Common myeloid progenitor, CD34-positive (primary cell): ENCODE data around the gene TFDP2.

ENCODE experiments used
- CTCF ChIA-PET: fragments of 350-600 bp; sonication (Branson Sonifier 250); formaldehyde crosslinking; loops from one replicate; lab custom pipeline; 2021; ENCODE audit warnings: antibody characterized with exemption; lab: Charles Lee
- POLR2A ChIA-PET: fragments of 350-600 bp; sonication (Branson Sonifier 250); formaldehyde crosslinking; loops from one replicate; lab custom pipeline; 2021; ENCODE audit warnings: antibody characterized with exemption; lab: Charles Lee
- DNase-seq, 3 donors: peaks; one replicate each; pipeline versions ENCODE4 v3.0.0 to v3.0.0-alpha.2; 2013
- H3K27ac ChIP-seq, 2 experiments: 1 replicate in 1 of 2; 2 replicates in 1 of 2; pipeline ENCODE4 v1.7.0; 2013; ENCODE audit warnings: inconsistent platforms in 2 of 2, low read length in 2 of 2, mild to moderate bottlenecking in 2 of 2, low read depth in 1 of 2, moderate library complexity in 1 of 2; ENCODE audit not compliant: severe bottlenecking in 2 of 2, insufficient read depth in 1 of 2, poor library complexity in 1 of 2
- H3K27me3 ChIP-seq, 5 experiments: replicated peaks in 2 of 5; 1 replicate in 3 of 5; 2 replicates in 2 of 5; pipeline versions ENCODE4 v1.6.1 to v1.7.0; 2013; ENCODE audit warnings: low read length in 4 of 5, mild to moderate bottlenecking in 2 of 5, moderate library complexity in 2 of 5, inconsistent platforms in 1 of 5; ENCODE audit not compliant: insufficient read depth in 5 of 5, control insufficient read depth in 4 of 5
- H3K36me3 ChIP-seq, 4 experiments: 1 replicate in 2 of 4; 2 replicates in 2 of 4; pipeline versions ENCODE4 v1.6.1 to v1.7.0; 2013; ENCODE audit warnings: low read length in 3 of 4, control low read depth in 1 of 4, mild to moderate bottlenecking in 1 of 4; ENCODE audit not compliant: control insufficient read depth in 4 of 4, insufficient read depth in 4 of 4
- H3K4me1 ChIP-seq, 4 experiments: 1 replicate in 3 of 4; 2 replicates in 1 of 4; pipeline versions ENCODE4 v1.6.1 to v1.7.1; 2013; ENCODE audit warnings: low read length in 3 of 4, mild to moderate bottlenecking in 3 of 4, control low read depth in 1 of 4, inconsistent platforms in 1 of 4, moderate library complexity in 1 of 4; ENCODE audit not compliant: control insufficient read depth in 4 of 4, insufficient read depth in 4 of 4; ENCODE audit errors: control extremely low read depth in 1 of 4
- H3K4me3 ChIP-seq, 7 experiments: 1 replicate in 4 of 7; 2 replicates in 3 of 7; pipeline versions ENCODE4 v1.5.1 to v1.7.0; 2013; ENCODE audit warnings: mild to moderate bottlenecking in 7 of 7, low read length in 6 of 7, moderate library complexity in 6 of 7, inconsistent platforms in 2 of 7, low read depth in 2 of 7, control low read depth in 1 of 7; ENCODE audit not compliant: insufficient read depth in 4 of 7, control insufficient read depth in 1 of 7; ENCODE audit errors: extremely low read depth in 1 of 7
- H3K9me3 ChIP-seq, 5 experiments: 1 replicate in 4 of 5; 2 replicates in 1 of 5; pipeline versions ENCODE4 v1.6.1 to v1.7.1; 2013; ENCODE audit warnings: low read length in 4 of 5, mild to moderate bottlenecking in 2 of 5, inconsistent platforms in 1 of 5, low read depth in 1 of 5, moderate library complexity in 1 of 5; ENCODE audit not compliant: control insufficient read depth in 4 of 5, insufficient read depth in 2 of 5; ENCODE audit errors: control extremely low read depth in 1 of 5
- WGBS: methylation state at CpG from one replicate; pipeline ENCODE4 v1.1.5; 2013; ENCODE audit not compliant: insufficient coverage; 5-methylcytosine and 5-hydroxymethylcytosine counted together

TFDP2 gene

GRCh38 chr3:141955175-141955574, 194.2 kb downstream of the TFDP2 start:
- POLR2A ChIA-PET = no interaction called here
- Histone ChIP-seq H3K36me3 (peaks cover 22 to 60% (median 44%) of the 10 kb centered on the region in 4 experiments), H3K9me3 (no peaks in the 10 kb centered on the region), H3K27me3 (no peaks in the 10 kb centered on the region), H3K27ac (peak overlapping the region in 1 of 2 experiments; percentile 46), H3K4me1 (peaks cover 0 to 9% (median 4%) of the 10 kb centered on the region in 4 experiments), H3K4me3 (peak overlapping the region in 2 of 7 experiments; percentile 8 to 44)
- CTCF ChIA-PET = interaction anchor here (0.7 to 2.0 kb wide), 3 partner anchors 10 to 43 kb away, joined by 3 to 5 read pairs (median 4); no protein-coding TSS in a partner anchor
- WGBS = 9% methylated on average over 3 of the region's 6 CpGs
- peak in 2 of 3 donors; percentile 39 to 50 for DNase-seq

- POLR2A ChIA-PET = no interaction called here
- Histone ChIP-seq H3K9me3 (no peaks in the 10 kb centered on the region), H3K36me3 (peaks cover 12 to 57% (median 36%) of the 10 kb centered on the region in 4 experiments), H3K4me3 (no peak overlapping the region), H3K4me1 (peaks cover 0 to 9% (median 4%) of the 10 kb centered on the region in 4 experiments), H3K27ac (no peak overlapping the region), H3K27me3 (no peaks in the 10 kb centered on the region)
- WGBS = 83% methylated on average over 1 of the region's 2 CpGs
- CTCF ChIA-PET = interaction anchor here (0.8 kb wide), 1 partner anchor 9 kb away, joined by 4 read pairs; no protein-coding TSS in a partner anchor
- DNase-seq = no peak
These were observed 196.7 kb downstream of the TFDP2 start for GRCh38 chr3:141952611-141953010.

DNA sequence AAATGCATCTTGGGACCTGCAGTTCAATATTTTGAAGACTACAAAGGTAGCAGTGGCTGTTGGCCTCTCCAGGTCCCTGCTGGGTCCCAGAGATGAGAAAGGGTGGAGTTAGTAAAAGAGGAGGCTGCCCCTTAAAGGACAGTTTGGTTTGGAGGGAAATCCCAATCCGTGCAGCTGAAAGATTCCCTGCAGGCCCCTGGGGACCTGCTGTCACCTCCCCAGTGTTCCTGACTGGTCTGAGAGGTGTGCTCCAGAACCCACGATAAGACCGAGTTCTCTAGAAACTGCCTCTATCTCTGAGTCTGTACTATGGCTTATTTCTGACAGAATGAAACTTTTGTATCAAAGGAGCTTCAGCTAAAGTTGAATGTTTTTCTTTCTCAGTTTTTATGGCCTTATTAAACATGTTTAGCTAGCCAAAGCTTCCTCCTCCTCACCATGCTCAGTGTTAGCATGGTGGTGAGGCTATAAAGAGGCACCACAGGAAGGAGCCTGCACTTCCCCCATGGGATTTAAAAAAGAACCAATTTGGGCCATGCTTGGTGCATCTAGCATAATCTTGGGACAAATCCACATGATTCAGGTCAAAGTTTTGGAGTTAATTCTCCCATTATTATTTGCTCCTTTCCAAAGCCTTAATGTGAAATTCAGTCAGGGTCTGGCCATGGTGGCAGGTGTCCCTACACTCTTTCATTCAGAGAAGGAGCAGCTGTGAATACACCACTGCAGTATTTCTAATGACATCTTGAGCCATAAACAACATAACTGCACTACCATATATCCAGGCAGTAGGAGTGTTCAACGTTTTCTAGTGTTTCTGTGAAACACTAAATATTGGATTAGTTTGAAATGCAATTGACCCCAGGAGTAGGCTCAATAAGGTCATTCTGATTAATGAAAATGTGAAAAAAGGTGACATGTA, 198.5 kb downstream of the TFDP2 start:
- DNase-seq = no peak
- Histone ChIP-seq H3K4me3 (no peak overlapping the region), H3K9me3 (no peaks in the 10 kb centered on the region), H3K27ac (no peak overlapping the region), H3K27me3 (no peaks in the 10 kb centered on the region), H3K4me1 (peaks cover 0 to 6% (median 4%) of the 10 kb centered on the region in 4 experiments), H3K36me3 (peaks cover 8 to 57% (median 31%) of the 10 kb centered on the region in 4 experiments)
- CTCF ChIA-PET = interaction anchor here (0.6 to 1.7 kb wide), 3 partner anchors 8 to 20 kb away, joined by 3 to 5 read pairs (median 3); no protein-coding TSS in a partner anchor
- WGBS = 96% methylated on average over 4 of the region's 4 CpGs
- POLR2A ChIA-PET = no interaction called here

GRCh38 chr3:141949972-141950371, 199.4 kb downstream of the TFDP2 start:
- ChIA-PET CTCF (interaction anchor here (1.2 to 1.7 kb wide), 2 partner anchors 9 to 21 kb away, joined by 3 to 5 read pairs; no protein-coding TSS in a partner anchor), POLR2A (no interaction called here)
- no peak for DNase-seq
- 100% methylated on average over 4 of the region's 6 CpGs for WGBS
- Histone ChIP-seq H3K9me3 (no peaks in the 10 kb centered on the region), H3K4me1 (peaks cover 0 to 6% (median 1%) of the 10 kb centered on the region in 4 experiments), H3K4me3 (no peak overlapping the region), H3K27me3 (no peaks in the 10 kb centered on the region), H3K36me3 (peaks cover 6 to 61% (median 31%) of the 10 kb centered on the region in 4 experiments), H3K27ac (no peak overlapping the region)

DNA sequence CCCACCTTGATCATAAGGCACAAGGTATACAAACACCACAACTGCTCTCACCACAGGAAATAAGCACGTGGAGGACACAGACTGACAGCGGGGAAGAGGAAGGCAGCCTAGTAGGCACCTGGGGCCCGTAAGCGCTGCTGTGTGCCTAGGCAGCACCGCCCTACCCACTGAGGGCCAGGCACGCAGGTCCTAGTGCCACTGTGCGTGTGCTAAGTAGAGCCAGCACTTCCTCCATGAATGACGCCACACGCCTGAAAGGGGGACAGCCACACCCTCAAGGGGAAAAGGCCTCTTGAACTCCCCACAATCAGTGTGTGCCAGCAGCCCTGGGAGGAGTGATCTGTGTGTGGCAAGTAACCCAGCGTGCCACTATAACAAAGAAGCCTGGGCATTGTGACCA, 199.9 kb downstream of the TFDP2 start:
- no peak overlapping the region for H3K27ac ChIP-seq
- no peaks in the 10 kb centered on the region for H3K27me3 ChIP-seq
- no peak overlapping the region for H3K4me3 ChIP-seq
- peak in 2 of 3 donors; percentile 35 to 59 for DNase-seq
- peaks cover 0 to 6% (median under 1%) of the 10 kb centered on the region in 4 experiments for H3K4me1 ChIP-seq
- peaks cover 6 to 61% (median 30%) of the 10 kb centered on the region in 4 experiments for H3K36me3 ChIP-seq
- ChIA-PET POLR2A (interaction anchor here (0.6 kb wide), 1 partner anchor 1405 kb away, joined by 3 read pairs; no protein-coding TSS in a partner anchor), CTCF (interaction anchor here (1.2 to 1.7 kb wide), 2 partner anchors 10 to 22 kb away, joined by 3 to 5 read pairs; no protein-coding TSS in a partner anchor)
- WGBS = 86% methylated on average over 2 of the region's 10 CpGs
- no peaks in the 10 kb centered on the region for H3K9me3 ChIP-seq

DNA sequence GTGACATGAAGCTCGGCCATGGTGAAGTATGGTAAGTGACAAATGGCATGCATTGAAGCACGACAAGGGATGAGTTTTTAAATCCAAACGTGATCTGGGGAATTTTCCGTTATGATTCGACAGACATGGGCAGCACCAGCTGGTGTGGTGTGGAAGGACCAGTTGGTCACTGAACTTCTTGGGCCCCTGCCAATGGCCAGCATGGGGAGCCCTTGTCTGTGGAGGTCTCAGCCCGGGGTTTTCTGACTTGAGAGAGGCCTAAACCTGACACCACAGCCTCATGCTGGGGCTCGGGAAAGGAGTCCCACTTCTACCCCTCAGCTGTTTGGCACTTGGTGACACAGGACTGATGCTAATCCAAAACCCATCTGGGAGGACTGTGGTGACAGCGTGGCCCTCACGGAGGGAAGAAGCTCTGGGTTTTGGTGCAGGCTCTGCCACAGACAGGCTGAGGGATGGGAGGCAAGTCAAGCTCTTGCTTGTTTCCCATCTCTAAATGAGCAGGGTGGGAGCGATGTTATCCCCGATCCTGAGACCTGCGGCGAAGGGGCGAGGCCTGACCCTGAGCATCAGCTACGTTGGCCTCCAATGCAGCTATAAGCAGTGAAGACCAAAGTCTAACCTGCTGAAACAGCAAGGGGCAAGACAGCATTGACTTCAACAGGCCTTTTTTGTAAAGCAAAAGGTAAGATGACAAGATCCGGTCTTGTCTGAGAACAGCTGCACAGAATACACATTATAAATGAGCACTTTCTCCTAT, 203.4 kb downstream of the TFDP2 start:
- POLR2A ChIA-PET = no interaction called here
- Histone ChIP-seq H3K9me3 (no peaks in the 10 kb centered on the region), H3K4me3 (no peak overlapping the region), H3K4me1 (peaks cover under 1 to 14% (median 11%) of the 10 kb centered on the region in 4 experiments), H3K27me3 (no peaks in the 10 kb centered on the region), H3K27ac (peak overlapping the region in 1 of 2 experiments; percentile 19), H3K36me3 (peaks cover 2 to 37% (median 16%) of the 10 kb centered on the region in 4 experiments)
- 95% methylated on average over 15 of the region's 16 CpGs for WGBS
- DNase-seq = no peak
- CTCF ChIA-PET = interaction anchor here (0.7 to 1.9 kb wide), 4 partner anchors 10 to 66 kb away, joined by 3 to 6 read pairs (median 4); no protein-coding TSS in a partner anchor
